Duodenal mucosa (tissue), 2 donors: ENCODE measurements around the gene CAT.
"Not testable (repeated sequence)": the region's sequence is repeated elsewhere in the genome, so short reads cannot be mapped to it uniquely, and the experiment has no call there.

Source experiments
- H3K27ac ChIP-seq: one replicate; pipeline ENCODE4 v1.7.0; 2013; ENCODE audit warnings: low read depth, low read length
- H3K27me3 ChIP-seq, 2 donors: one replicate each; pipeline ENCODE4 v1.7.0; 2013; ENCODE audit warnings: low read length in 2 of 2, control low read depth in 1 of 2; ENCODE audit not compliant: insufficient read depth in 2 of 2, control insufficient read depth in 1 of 2
- H3K36me3 ChIP-seq, 2 donors: one replicate each; pipeline ENCODE4 v1.7.0; 2013; ENCODE audit warnings: low read length in 2 of 2, control low read depth in 1 of 2; ENCODE audit not compliant: insufficient read depth in 2 of 2, control insufficient read depth in 1 of 2
- H3K4me1 ChIP-seq, 2 donors: one replicate each; pipeline ENCODE4 v1.7.0; 2013; ENCODE audit warnings: low read length in 2 of 2, control low read depth in 1 of 2; ENCODE audit not compliant: insufficient read depth in 2 of 2, control insufficient read depth in 1 of 2
- H3K4me3 ChIP-seq, 2 donors: one replicate each; pipeline ENCODE4 v1.7.0; 2013; ENCODE audit warnings: low read length in 2 of 2, low read depth in 1 of 2
- H3K9ac ChIP-seq, 2 donors: one replicate each; pipeline ENCODE4 v1.7.0; 2013; ENCODE audit warnings: low read length in 2 of 2, low read depth in 1 of 2
- H3K9me3 ChIP-seq, 2 donors: one replicate each; pipeline ENCODE4 v1.7.0; 2013; ENCODE audit warnings: low read length in 2 of 2, control low read depth in 1 of 2; ENCODE audit not compliant: control insufficient read depth in 1 of 2

The CAT gene

GRCh38 chr11:34423300-34423699, 15.4 kb upstream of the CAT start:
- Histone ChIP-seq H3K36me3 (no peaks in the 10 kb centered on the region), H3K27me3 (no peaks in the 10 kb centered on the region), H3K9ac (no peak overlapping the region)

DNA sequence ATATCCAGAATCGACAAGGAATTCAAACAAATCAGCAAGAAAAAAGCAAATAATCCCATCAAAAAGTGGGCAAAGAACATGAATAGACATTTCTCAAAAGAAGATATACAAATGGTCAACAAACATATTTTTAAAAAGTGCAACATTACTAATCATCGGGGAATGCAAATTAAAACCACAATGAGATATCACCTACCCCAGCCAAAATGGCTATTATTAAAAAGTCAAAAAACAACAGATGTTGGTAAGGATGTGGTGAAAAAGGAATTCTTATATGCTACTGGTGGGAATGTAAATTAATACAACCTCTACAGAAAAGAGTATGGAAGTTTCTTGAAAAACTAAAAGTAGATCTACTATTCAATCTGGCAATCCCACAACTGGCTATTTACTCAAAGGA, 13.9 kb upstream of the CAT start:
- not testable (repeated sequence) for H3K4me3 ChIP-seq, H3K9me3 ChIP-seq, H3K4me1 ChIP-seq, H3K27me3 ChIP-seq, H3K9ac ChIP-seq, H3K27ac ChIP-seq, H3K36me3 ChIP-seq

More at GRCh38 chr11:34423300-34423699, 15.4 kb upstream of the CAT start:
- H3K4me1 ChIP-seq: no peaks in the 10 kb centered on the region
- no peaks in the 10 kb centered on the region for H3K9me3 ChIP-seq
- H3K27ac ChIP-seq: no peak overlapping the region
- H3K4me3 ChIP-seq: no peak overlapping the region

DNA sequence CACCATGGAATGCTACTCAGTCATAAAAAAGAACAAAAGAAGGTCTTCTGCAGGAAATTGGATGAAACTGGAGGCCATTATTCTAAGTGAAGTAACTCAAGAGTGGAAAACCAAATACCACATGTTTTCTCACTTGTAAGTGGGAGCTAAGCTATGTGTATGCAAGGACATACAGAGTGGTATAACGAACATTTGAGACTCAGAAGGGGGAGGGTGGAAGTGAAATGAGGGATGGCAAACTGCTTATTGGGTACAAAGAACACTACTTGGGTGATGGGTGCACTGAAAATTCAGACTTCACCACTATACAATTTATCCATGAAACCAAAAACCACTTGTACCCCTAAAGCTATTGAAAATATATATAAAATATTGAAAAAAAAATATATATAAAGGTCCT, 13.4 kb upstream of the CAT start:
- Histone ChIP-seq H3K4me3 (no peak overlapping the region), H3K9ac (no peak overlapping the region), H3K9me3 (no peaks in the 10 kb centered on the region), H3K36me3 (no peaks in the 10 kb centered on the region), H3K27ac (no peak overlapping the region), H3K4me1 (no peaks in the 10 kb centered on the region), H3K27me3 (no peaks in the 10 kb centered on the region)

GRCh38 chr11:34425867-34426266, 12.9 kb upstream of the CAT start:
- Histone ChIP-seq H3K9ac (no peak overlapping the region), H3K4me3 (no peak overlapping the region), H3K9me3 (no peaks in the 10 kb centered on the region), H3K27ac (no peak overlapping the region), H3K27me3 (no peaks in the 10 kb centered on the region), H3K36me3 (no peaks in the 10 kb centered on the region), H3K4me1 (no peaks in the 10 kb centered on the region)

GRCh38 chr11:34426766-34427185, 12.0 kb upstream of the CAT start:
- H3K4me1 ChIP-seq: no peaks in the 10 kb centered on the region
- H3K4me3 ChIP-seq: no peak overlapping the region
- H3K36me3 ChIP-seq: no peaks in the 10 kb centered on the region
- no peak overlapping the region for H3K9ac ChIP-seq
- no peaks in the 10 kb centered on the region for H3K27me3 ChIP-seq
- H3K27ac ChIP-seq: no peak overlapping the region
- H3K9me3 ChIP-seq: no peaks in the 10 kb centered on the region

DNA sequence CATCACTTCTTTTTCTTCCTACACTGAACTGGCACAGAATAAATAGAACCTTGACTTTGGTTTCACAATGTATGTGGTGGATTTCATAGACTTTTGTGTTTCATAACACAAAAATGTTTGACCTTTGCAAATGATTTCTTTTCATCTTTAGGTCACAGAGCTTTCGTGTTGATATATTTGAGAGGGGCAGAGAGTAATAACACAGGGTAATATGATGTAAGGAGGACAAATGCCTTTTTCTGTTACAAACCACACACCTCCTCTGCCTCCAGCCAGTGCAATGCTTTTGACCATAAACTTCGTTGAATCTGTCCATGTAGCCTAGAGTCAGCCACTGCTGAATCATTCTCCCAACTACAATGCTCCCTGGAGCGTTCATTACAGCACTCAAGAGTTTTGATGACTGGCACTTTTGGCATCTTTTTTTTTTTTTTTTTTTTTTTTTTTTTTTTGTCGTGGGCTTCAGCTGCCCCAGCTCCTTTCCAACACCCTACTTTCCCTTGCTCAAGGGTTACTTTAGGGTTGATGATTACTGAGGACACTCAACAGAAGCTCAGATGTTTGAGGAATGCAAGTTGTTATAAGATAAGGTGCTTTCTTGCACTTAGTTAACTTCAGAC, 11.4 kb upstream of the CAT start:
- H3K27ac ChIP-seq: no peak overlapping the region
- no peaks in the 10 kb centered on the region for H3K27me3 ChIP-seq
- no peak overlapping the region for H3K9ac ChIP-seq

DNA sequence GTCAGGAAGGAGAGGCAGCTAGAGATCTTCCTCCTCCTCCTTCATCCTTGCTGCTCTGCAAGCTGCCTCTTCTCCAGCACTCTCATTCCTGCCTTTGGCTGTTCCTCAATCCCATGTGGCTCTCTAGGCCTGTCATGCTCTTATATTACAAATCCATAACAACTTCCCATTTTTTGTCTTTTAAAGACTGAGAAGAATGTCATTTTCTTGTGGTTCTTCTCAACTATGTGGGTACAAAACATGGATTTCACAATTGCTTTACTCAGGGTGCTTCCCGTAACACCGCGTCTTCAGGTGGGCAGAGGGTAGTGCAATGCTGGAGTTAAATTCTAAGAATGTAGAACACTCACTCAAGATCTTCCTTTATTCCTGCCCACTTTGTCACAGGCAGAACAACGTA, 6.8 kb upstream of the CAT start:
- no peaks in the 10 kb centered on the region for H3K4me1 ChIP-seq
- H3K9me3 ChIP-seq: no peaks in the 10 kb centered on the region
- H3K9ac ChIP-seq: no peak overlapping the region
- H3K27ac ChIP-seq: no peak overlapping the region
- H3K4me3 ChIP-seq: no peak overlapping the region
- H3K27me3 ChIP-seq: no peaks in the 10 kb centered on the region
- H3K36me3 ChIP-seq: no peaks in the 10 kb centered on the region

More for the DNA sequence above, 11.4 kb upstream of the CAT start:
- Histone ChIP-seq H3K4me3 (no peak overlapping the region), H3K9me3 (no peaks in the 10 kb centered on the region), H3K36me3 (no peaks in the 10 kb centered on the region), H3K4me1 (no peaks in the 10 kb centered on the region)

DNA sequence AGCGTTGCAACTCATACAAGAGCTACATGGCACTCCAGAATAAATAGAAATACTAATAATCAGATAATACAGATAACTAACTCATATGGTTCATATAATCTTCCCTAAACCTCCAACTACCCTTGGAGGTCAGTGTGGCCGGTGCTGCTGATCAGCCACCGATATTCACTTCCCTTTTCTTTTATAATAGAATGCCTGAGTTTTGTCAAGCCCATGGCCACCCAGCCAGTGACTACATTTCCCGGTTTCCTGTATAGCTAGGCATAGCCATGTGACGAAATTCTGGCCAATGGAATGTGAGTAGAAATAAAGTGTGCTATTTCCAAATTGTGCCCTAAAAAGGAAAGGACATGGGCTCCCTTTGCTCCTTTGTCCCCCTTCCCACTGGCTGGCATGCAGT, 5.9 kb upstream of the CAT start:
- H3K4me1 ChIP-seq: no peaks in the 10 kb centered on the region
- H3K27me3 ChIP-seq: no peaks in the 10 kb centered on the region
- no peak overlapping the region for H3K27ac ChIP-seq
- H3K9me3 ChIP-seq: no peaks in the 10 kb centered on the region
- no peak overlapping the region for H3K4me3 ChIP-seq
- H3K9ac ChIP-seq: no peak overlapping the region
- H3K36me3 ChIP-seq: no peaks in the 10 kb centered on the region

GRCh38 chr11:34433899-34434298, 4.8 kb upstream of the CAT start:
- Histone ChIP-seq H3K4me1 (no peaks in the 10 kb centered on the region), H3K9ac (no peak overlapping the region), H3K9me3 (no peaks in the 10 kb centered on the region), H3K27ac (no peak overlapping the region), H3K4me3 (no peak overlapping the region), H3K27me3 (no peaks in the 10 kb centered on the region), H3K36me3 (no peaks in the 10 kb centered on the region)

GRCh38 chr11:34437224-34438125, 1.3 kb upstream of the CAT start:
- Histone ChIP-seq H3K9ac (no peak overlapping the region), H3K27ac (no peak overlapping the region), H3K4me3 (no peak overlapping the region), H3K4me1 (peaks cover 12 to 15% of the 10 kb centered on the region in 2 donors), H3K36me3 (no peaks in the 10 kb centered on the region), H3K27me3 (no peaks in the 10 kb centered on the region), H3K9me3 (no peaks in the 10 kb centered on the region)
